ENCODE data around the gene MESD. TPM values are rescaled to one million over a fixed set of nuclear protein-coding genes. Genes with fewer than 3 reads are reported as not detected.

The MESD gene
- total RNA-seq, 1 experiment from 2014 or later, result 47.3 TPM

DNA sequence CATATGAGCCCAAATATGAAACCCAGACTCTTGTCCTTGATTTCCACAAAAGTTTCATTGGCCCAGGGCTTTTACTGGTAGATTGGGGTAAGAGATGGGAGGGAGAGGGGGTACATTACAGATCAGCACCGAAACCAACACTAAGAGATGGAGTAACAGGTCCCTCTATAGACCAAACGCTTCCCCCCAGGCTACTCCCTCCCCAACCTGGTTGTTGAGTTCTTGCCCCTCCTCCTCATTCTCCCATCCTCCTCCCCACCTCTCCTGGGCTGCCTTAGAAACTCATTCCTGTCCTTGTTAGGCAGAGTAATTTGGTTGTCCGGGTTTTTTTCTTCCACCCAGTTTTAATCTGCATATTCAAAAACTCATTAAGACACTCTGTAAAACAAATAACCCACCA, 74.1 kb downstream of the MESD start:
- DNase-seq, result no peak
- Mint-ChIP-seq H3K36me3 (ENCODE audit: insufficient read depth, unreplicated experiment) (no peaks in the 10 kb centered on the region), H3K9me3 (ENCODE audit: low read depth, unreplicated experiment) (no peaks in the 10 kb centered on the region), H3K27ac (ENCODE audit: unreplicated experiment) (no peak overlapping the region), H3K4me1 (ENCODE audit: low read depth, unreplicated experiment) (no peaks in the 10 kb centered on the region), H3K4me3 (ENCODE audit: low read depth, unreplicated experiment) (no peak overlapping the region), H3K27me3 (ENCODE audit: unreplicated experiment) (no peaks in the 10 kb centered on the region)
- CTCF ChIA-PET, result no interaction called here
- TF ChIP-seq, protein P1, sequence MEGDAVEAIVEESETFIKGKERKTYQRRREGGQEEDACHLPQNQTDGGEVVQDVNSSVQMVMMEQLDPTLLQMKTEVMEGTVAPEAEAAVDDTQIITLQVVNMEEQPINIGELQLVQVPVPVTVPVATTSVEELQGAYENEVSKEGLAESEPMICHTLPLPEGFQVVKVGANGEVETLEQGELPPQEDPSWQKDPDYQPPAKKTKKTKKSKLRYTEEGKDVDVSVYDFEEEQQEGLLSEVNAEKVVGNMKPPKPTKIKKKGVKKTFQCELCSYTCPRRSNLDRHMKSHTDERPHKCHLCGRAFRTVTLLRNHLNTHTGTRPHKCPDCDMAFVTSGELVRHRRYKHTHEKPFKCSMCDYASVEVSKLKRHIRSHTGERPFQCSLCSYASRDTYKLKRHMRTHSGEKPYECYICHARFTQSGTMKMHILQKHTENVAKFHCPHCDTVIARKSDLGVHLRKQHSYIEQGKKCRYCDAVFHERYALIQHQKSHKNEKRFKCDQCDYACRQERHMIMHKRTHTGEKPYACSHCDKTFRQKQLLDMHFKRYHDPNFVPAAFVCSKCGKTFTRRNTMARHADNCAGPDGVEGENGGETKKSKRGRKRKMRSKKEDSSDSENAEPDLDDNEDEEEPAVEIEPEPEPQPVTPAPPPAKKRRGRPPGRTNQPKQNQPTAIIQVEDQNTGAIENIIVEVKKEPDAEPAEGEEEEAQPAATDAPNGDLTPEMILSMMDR (IDR thresholded peaks at IDR 0.05; ENCODE audit: unreplicated experiment), result no peak
- BruUV-seq (replicated peaks), result no TSS peak
- intact Hi-C loops (cut with micrococcal nuclease; ENCODE audit: unreplicated experiment), result no loop called here

DNA sequence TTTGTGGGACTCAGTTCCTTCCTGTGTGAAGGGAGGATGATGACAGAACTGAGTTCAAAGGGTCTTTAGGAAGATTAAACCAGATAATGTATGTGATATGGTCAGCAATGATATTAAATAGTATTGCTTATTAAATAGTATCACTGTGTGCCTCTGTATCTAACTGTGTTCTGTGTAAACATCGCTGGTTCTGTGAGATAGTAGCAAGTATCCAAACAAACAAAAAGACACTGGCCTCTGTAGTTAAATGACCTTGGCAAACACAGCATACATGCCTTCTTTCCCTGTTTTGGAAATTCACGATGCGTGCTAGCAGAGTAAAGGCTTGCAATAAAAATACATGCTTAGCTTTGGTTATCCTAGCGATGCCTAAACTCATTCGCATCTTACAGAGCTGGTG, 76.1 kb downstream of the MESD start:
- CTCF ChIA-PET, result no interaction called here
- H3K27me3 Mint-ChIP-seq (ENCODE audit: unreplicated experiment), result no peaks in the 10 kb centered on the region
- no peaks in the 10 kb centered on the region for H3K4me1 Mint-ChIP-seq (ENCODE audit: low read depth, unreplicated experiment)

DNA sequence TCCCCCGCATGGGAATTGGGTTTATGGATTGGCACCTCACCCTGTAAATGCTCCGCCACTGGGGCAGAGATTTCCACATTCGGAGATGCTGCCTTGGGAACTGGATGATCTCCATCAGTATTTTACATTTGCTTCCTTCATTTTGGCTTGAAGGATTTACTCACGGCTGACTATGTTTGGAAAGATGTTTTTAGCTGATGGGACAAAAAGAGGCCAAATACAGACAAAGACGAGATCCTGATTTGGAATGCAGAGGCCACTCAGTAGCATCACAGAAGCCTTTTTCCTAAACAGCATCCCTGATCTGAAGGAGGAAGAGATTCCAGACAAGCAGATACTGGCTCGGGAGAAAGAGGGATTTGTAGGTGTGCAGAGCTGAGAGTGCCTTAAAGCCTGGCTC, 76.9 kb downstream of the MESD start:
- Mint-ChIP-seq H3K9me3 (ENCODE audit: low read depth, unreplicated experiment) (peaks cover 3% of the 10 kb centered on the region), H3K27ac (ENCODE audit: unreplicated experiment) (no peak overlapping the region), H3K4me1 (ENCODE audit: low read depth, unreplicated experiment) (no peaks in the 10 kb centered on the region), H3K4me3 (ENCODE audit: low read depth, unreplicated experiment) (no peak overlapping the region), H3K36me3 (ENCODE audit: insufficient read depth, unreplicated experiment) (no peaks in the 10 kb centered on the region), H3K27me3 (ENCODE audit: unreplicated experiment) (no peaks in the 10 kb centered on the region)
- TF ChIP-seq, protein P1 (IDR thresholded peaks at IDR 0.05; ENCODE audit: unreplicated experiment), result no peak
- no peak for DNase-seq
- CTCF ChIA-PET, result interaction anchor here (0.9 kb wide), 1 partner anchor 58 kb away, joined by 3 read pairs; no protein-coding TSS in a partner anchor
- no TSS peak for BruUV-seq (replicated peaks)
- intact Hi-C loops (cut with micrococcal nuclease; ENCODE audit: unreplicated experiment), result no loop called here

More for the DNA sequence above, 76.1 kb downstream of the MESD start:
- Mint-ChIP-seq H3K4me3 (ENCODE audit: low read depth, unreplicated experiment) (no peak overlapping the region), H3K36me3 (ENCODE audit: insufficient read depth, unreplicated experiment) (no peaks in the 10 kb centered on the region), H3K9me3 (ENCODE audit: low read depth, unreplicated experiment) (peaks cover 3% of the 10 kb centered on the region), H3K27ac (ENCODE audit: unreplicated experiment) (no peak overlapping the region)
- TF ChIP-seq, protein P1 (IDR thresholded peaks at IDR 0.05; ENCODE audit: unreplicated experiment), result no peak
- intact Hi-C loops (cut with micrococcal nuclease; ENCODE audit: unreplicated experiment), result no loop called here
- no TSS peak for BruUV-seq (replicated peaks)
- no peak for DNase-seq

DNA sequence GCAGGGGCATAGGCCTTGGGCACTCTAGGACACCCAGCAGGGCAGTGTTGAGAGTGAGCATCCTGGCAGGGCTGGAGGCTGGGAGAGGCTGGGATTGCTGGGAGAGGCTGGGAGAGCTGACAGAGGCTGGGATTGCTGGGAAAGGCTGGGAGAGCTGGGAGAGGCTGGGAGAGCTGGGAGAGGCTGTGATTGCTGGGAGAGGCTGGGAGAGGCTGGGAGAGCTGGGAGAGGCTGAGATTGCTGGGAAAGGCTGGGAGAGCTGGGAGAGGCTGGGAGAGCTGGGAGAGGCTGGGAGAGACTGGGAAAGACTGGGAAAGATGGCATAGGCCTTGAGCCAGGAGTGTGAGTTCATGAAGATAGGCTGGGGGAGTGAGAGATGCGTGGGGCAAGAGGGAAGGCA, 77.8 kb downstream of the MESD start:
- H3K4me1 Mint-ChIP-seq (ENCODE audit: low read depth, unreplicated experiment), result peaks cover 2% of the 10 kb centered on the region
- intact Hi-C loops (cut with micrococcal nuclease; ENCODE audit: unreplicated experiment), result no loop called here
- DNase-seq, result no peak
- H3K36me3 Mint-ChIP-seq (ENCODE audit: insufficient read depth, unreplicated experiment), result no peaks in the 10 kb centered on the region
- no peak overlapping the region for H3K27ac Mint-ChIP-seq (ENCODE audit: unreplicated experiment)
- no peak overlapping the region for H3K4me3 Mint-ChIP-seq (ENCODE audit: low read depth, unreplicated experiment)
- CTCF ChIA-PET, result no interaction called here
- TF ChIP-seq, protein P1 (IDR thresholded peaks at IDR 0.05; ENCODE audit: unreplicated experiment), result no peak
- H3K27me3 Mint-ChIP-seq (ENCODE audit: unreplicated experiment), result no peaks in the 10 kb centered on the region
- peaks cover 3% of the 10 kb centered on the region for H3K9me3 Mint-ChIP-seq (ENCODE audit: low read depth, unreplicated experiment)
- BruUV-seq (replicated peaks), result no TSS peak

Measured in Calu3 (cell line).